ENCODE data around the gene PPP2R3B.

DNA sequence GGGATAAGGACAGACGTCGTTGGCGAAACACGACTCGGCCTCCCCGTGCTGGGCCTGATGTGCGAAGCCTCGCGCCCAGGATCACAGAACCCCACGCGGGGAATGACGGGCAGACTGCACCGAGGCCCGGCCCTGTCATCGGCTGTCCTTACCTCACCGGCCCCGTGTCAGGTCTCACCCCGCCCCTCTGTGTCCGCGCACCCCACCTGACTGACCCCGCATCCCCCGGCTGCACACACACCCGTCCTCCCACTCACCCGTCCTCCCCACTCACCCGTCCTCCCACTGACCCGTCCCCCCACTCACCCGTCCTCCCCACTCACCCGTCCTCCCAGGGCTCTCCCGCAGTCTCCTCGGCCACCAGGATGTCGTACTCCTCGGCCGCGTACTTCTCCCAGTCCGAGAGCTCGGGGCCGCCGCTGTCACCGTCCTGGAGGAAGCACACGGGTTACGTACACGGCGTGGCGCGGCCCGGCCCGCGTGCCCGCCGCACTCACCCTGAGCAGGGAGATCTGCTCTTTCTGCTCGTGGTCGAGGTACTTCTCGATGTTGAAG, 48.3 kb downstream of the PPP2R3B start:
- no peak for TF ChIP-seq ZIC2 (tag by site-specific recombination; IDR thresholded peaks at IDR 0.05)
- no peak for TF ChIP-seq ZNF473 (tag by site-specific recombination; IDR thresholded peaks at IDR 0.05)
- TF ChIP-seq, protein P1, sequence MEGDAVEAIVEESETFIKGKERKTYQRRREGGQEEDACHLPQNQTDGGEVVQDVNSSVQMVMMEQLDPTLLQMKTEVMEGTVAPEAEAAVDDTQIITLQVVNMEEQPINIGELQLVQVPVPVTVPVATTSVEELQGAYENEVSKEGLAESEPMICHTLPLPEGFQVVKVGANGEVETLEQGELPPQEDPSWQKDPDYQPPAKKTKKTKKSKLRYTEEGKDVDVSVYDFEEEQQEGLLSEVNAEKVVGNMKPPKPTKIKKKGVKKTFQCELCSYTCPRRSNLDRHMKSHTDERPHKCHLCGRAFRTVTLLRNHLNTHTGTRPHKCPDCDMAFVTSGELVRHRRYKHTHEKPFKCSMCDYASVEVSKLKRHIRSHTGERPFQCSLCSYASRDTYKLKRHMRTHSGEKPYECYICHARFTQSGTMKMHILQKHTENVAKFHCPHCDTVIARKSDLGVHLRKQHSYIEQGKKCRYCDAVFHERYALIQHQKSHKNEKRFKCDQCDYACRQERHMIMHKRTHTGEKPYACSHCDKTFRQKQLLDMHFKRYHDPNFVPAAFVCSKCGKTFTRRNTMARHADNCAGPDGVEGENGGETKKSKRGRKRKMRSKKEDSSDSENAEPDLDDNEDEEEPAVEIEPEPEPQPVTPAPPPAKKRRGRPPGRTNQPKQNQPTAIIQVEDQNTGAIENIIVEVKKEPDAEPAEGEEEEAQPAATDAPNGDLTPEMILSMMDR (tag by site-specific recombination; IDR thresholded peaks at IDR 0.05): no peak
- TF ChIP-seq, protein P2, sequence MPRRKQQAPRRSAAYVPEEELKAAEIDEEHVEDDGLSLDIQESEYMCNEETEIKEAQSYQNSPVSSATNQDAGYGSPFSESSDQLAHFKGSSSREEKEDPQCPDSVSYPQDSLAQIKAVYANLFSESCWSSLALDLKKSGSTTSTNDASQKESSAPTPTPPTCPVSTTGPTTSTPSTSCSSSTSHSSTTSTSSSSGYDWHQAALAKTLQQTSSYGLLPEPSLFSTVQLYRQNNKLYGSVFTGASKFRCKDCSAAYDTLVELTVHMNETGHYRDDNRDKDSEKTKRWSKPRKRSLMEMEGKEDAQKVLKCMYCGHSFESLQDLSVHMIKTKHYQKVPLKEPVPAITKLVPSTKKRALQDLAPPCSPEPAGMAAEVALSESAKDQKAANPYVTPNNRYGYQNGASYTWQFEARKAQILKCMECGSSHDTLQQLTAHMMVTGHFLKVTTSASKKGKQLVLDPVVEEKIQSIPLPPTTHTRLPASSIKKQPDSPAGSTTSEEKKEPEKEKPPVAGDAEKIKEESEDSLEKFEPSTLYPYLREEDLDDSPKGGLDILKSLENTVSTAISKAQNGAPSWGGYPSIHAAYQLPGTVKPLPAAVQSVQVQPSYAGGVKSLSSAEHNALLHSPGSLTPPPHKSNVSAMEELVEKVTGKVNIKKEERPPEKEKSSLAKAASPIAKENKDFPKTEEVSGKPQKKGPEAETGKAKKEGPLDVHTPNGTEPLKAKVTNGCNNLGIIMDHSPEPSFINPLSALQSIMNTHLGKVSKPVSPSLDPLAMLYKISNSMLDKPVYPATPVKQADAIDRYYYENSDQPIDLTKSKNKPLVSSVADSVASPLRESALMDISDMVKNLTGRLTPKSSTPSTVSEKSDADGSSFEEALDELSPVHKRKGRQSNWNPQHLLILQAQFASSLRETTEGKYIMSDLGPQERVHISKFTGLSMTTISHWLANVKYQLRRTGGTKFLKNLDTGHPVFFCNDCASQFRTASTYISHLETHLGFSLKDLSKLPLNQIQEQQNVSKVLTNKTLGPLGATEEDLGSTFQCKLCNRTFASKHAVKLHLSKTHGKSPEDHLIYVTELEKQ (tag by site-specific recombination; IDR thresholded peaks at IDR 0.05; ENCODE audit: borderline replicate concordance): no peak
- TF ChIP-seq ZNF561 (tag by site-specific recombination; IDR thresholded peaks at IDR 0.05; ENCODE audit: borderline replicate concordance): no peak
- no peak for TF ChIP-seq YY1 (tag by site-specific recombination; IDR thresholded peaks at IDR 0.05)
- no peak for TF ChIP-seq ZBTB21 (tag by site-specific recombination; IDR thresholded peaks at IDR 0.05)
- TF ChIP-seq, protein P3, sequence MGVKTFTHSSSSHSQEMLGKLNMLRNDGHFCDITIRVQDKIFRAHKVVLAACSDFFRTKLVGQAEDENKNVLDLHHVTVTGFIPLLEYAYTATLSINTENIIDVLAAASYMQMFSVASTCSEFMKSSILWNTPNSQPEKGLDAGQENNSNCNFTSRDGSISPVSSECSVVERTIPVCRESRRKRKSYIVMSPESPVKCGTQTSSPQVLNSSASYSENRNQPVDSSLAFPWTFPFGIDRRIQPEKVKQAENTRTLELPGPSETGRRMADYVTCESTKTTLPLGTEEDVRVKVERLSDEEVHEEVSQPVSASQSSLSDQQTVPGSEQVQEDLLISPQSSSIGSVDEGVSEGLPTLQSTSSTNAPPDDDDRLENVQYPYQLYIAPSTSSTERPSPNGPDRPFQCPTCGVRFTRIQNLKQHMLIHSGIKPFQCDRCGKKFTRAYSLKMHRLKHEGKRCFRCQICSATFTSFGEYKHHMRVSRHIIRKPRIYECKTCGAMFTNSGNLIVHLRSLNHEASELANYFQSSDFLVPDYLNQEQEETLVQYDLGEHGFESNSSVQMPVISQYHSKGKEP (tag by site-specific recombination; IDR thresholded peaks at IDR 0.05): no peak
